Heart left ventricle (tissue), 16 donors: ENCODE results near the gene LUC7L. TPM values are rescaled to one million over a fixed set of nuclear protein-coding genes. Genes with fewer than 3 reads are reported as not detected.

Experiments
- ATAC-seq, 4 donors: fragments of 200-7000 bp; cut with Tn5 transposase; one replicate each; pipeline ENCODE4 v1.9.1; 2020 to 2022; ENCODE audit warnings: moderate library complexity in 4 of 4, mild to moderate bottlenecking in 3 of 4, moderate number of reproducible peaks in 1 of 4
- DNase-seq, 5 donors: peaks; one replicate each; pipeline ENCODE4 v3.0.0-alpha.2; 2020
- H3K27ac ChIP-seq, 12 donors: fragments of 200-600 bp; sonication (generic) in 4 of 12; one replicate each; pipeline versions ENCODE4 v1.5.0 to v1.8.0; 2016 to 2022; ENCODE audit warnings: mild to moderate bottlenecking in 2 of 12
- H3K27me3 ChIP-seq, 9 donors: fragments of 200-600 bp; sonication (generic) in 2 of 9; one replicate each; pipeline versions ENCODE4 v1.5.1 to v1.8.0; 2016 to 2022; ENCODE audit warnings: mild to moderate bottlenecking in 3 of 9
- H3K36me3 ChIP-seq, 9 donors: fragments of 200-600 bp; sonication (generic) in 2 of 9; one replicate each; pipeline versions ENCODE4 v1.5.0 to v1.8.0; 2018 to 2022; ENCODE audit warnings: mild to moderate bottlenecking in 2 of 9
- H3K4me1 ChIP-seq, 12 donors: fragments of 200-600 bp; sonication (generic) in 4 of 12; one replicate each; pipeline versions ENCODE4 v1.5.0 to v1.8.0; 2016 to 2022; ENCODE audit warnings: mild to moderate bottlenecking in 3 of 12
- H3K4me3 ChIP-seq, 12 donors: fragments of 200-600 bp; sonication (generic) in 4 of 12; one replicate each; pipeline versions ENCODE4 v1.5.0 to v1.8.0; 2017 to 2022; ENCODE audit warnings: mild to moderate bottlenecking in 9 of 12, moderate library complexity in 4 of 12
- H3K9me3 ChIP-seq, 12 donors: fragments of 200-600 bp; sonication (generic) in 4 of 12; one replicate each; pipeline versions ENCODE4 v1.5.0 to v1.8.0; 2016 to 2022; ENCODE audit warnings: mild to moderate bottlenecking in 1 of 12
- CTCF ChIP-seq, 12 donors: fragments of 200-600 bp; sonication (generic) in 4 of 12; IDR thresholded peaks; one replicate each; pipeline versions ENCODE4 v1.5.0 to v1.8.0; 2018 to 2022; ENCODE audit warnings: antibody characterized with exemption in 12 of 12, mild to moderate bottlenecking in 5 of 12
- POLR2A ChIP-seq, 2 donors: fragments of 450-650 bp; IDR thresholded peaks; one replicate each; pipeline ENCODE4 v1.6.1; 2017; ENCODE audit warnings: antibody characterized with exemption in 2 of 2, mild to moderate bottlenecking in 2 of 2, moderate library complexity in 2 of 2
- WGBS, 4 donors: extraction: QIAGEN DNeasy Blood & Tissue Kit in 2 of 4; methylation state at CpG; one replicate each; pipeline versions ENCODE4 v1.1.5 to v1.1.7; 2013 to 2018; 5-methylcytosine and 5-hydroxymethylcytosine counted together
- intact Hi-C, 10 donors: fragments of 100-400 bp; cut with DNase I; formaldehyde crosslinking; loops; one replicate each; pipeline versions ENCODE4 v1.11.1 to v1.14.2; 2022
- polyA plus RNA-seq, 2 donors: library from polyadenylated mRNA; stranded (reverse); fragments of 200-250 nt; gene quantifications; one replicate each; pipeline ENCODE4 v1.2.3, GENCODE V29; 2013
- total RNA-seq, 9 donors: library from RNA; depleted of rRNA in 2 of 9; stranded (reverse); fragments of >200 nt in 2 of 9; fragmentation: NEBNext Ultra II Directional in 3 of 9; extraction: Animal tissue kit (Norgen Biotek cat#: 25700) in 3 of 9; gene quantifications; one replicate each; pipeline versions ENCODE4 v1.1.0 to v1.2.4, GENCODE V29; 2016 to 2023
- donor health status: ischemic (EF 13 %, LVEDD 7.1; RV severe dilation, severe dysfunction).
- donor health status: healthy with polysubstance abuse.
- donor health status: DM: no; HTN: yes; CAD: no.
- donor health status: DM: no; HTN: no; CAD: no.
- donor health status: ischemic (EF 25% LVEDD 6.9; RV normal size, moderate dysfunction).
- donor health status: ischemic (EF 25% LVEDD 5.7; RV mildly dilated, moderate dysfunction).
- donor health status: healthy.
- donor health status: DM: yes; HTN: yes; CAD: no.
- donor health status: ischemic (EF 35%, LVEDD 5.7; RV mildly dilated, moderate dysfunction).
- donor health status: nonischemic (EF 11% LVEDD 7.7; RV severe dilation, severe dysfunction).
- donor health status: DM: yes; HTN: yes; CAD: no.
- donor health status: PGD.
- donor health status: ischemic (EF 29% LVEDD 5.4; RV normal size, mild dysfunction).
- donor health status: nonischemic (EF 23%, LVEDD 6.1; RV moderate dilation, normal function).

The LUC7L gene
- total and polyA plus RNA-seq, 11 donors = 12.5 to 47.5 (median 19.4) TPM

- Histone ChIP-seq H3K27me3 (no peaks in the 10 kb centered on the region), H3K9me3 (no peaks in the 10 kb centered on the region), H3K36me3 (peaks cover 0 to 66% (median 59%) of the 10 kb centered on the region in 9 donors), H3K4me1 (no peaks in the 10 kb centered on the region), H3K27ac (no peak overlapping the region), H3K4me3 (no peak overlapping the region)
- peak in 1 of 5 donors; percentile 65 for DNase-seq
- ATAC-seq = no peak
- 90 to 96% (median 94%) methylated on average over 17 of the region's 17 CpGs for WGBS, 4 donors
- intact Hi-C loops = no loop called here
- TF ChIP-seq CTCF (IDR thresholded peaks at IDR 0.05) (no peak), POLR2A (IDR thresholded peaks at IDR 0.05) (no peak)
These were observed 34.7 kb upstream of the LUC7L start for GRCh38 chr16:263944-264343.

GRCh38 chr16:263182-263774 lies 34.0 kb upstream of the LUC7L start:
- WGBS, 4 donors = 91 to 97% (median 96%) methylated on average over 25 to 35 of the region's 35 CpGs
- Histone ChIP-seq H3K27me3 (no peaks in the 10 kb centered on the region), H3K36me3 (peaks cover 0 to 69% (median 59%) of the 10 kb centered on the region in 9 donors), H3K27ac (no peak overlapping the region), H3K9me3 (no peaks in the 10 kb centered on the region), H3K4me3 (no peak overlapping the region), H3K4me1 (no peaks in the 10 kb centered on the region)
- DNase-seq (peak in 1 of 5 donors; percentile 65), ATAC-seq (no peak)
- intact Hi-C loops = no loop called here
- TF ChIP-seq POLR2A (IDR thresholded peaks at IDR 0.05) (no peak), CTCF (IDR thresholded peaks at IDR 0.05) (no peak)

- TF ChIP-seq POLR2A (IDR thresholded peaks at IDR 0.05) = no peak
- no peak for TF ChIP-seq CTCF (IDR thresholded peaks at IDR 0.05)
- Histone ChIP-seq H3K4me1 (no peaks in the 10 kb centered on the region), H3K36me3 (peaks cover 0 to 74% (median 63%) of the 10 kb centered on the region in 9 donors), H3K27ac (no peak overlapping the region), H3K4me3 (no peak overlapping the region), H3K9me3 (no peaks in the 10 kb centered on the region), H3K27me3 (no peaks in the 10 kb centered on the region)
- WGBS, 4 donors = 92 to 95% (median 94%) methylated on average over 22 to 29 of the region's 29 CpGs
- DNase-seq (peak in 1 of 5 donors; percentile 58), ATAC-seq (no peak)
- intact Hi-C loops = no loop called here
These were observed 33.0 kb upstream of the LUC7L start for GRCh38 chr16:262121-262745.

- Histone ChIP-seq H3K27me3 (no peaks in the 10 kb centered on the region), H3K4me3 (no peak overlapping the region), H3K27ac (no peak overlapping the region), H3K9me3 (no peaks in the 10 kb centered on the region), H3K36me3 (peaks cover 0 to 85% (median 71%) of the 10 kb centered on the region in 9 donors), H3K4me1 (no peaks in the 10 kb centered on the region)
- WGBS, 4 donors = 69 to 82% (median 80%) methylated on average over 28 of the region's 28 CpGs
- TF ChIP-seq CTCF (IDR thresholded peaks at IDR 0.05) (no peak), POLR2A (IDR thresholded peaks at IDR 0.05) (no peak)
- DNase-seq (no peak), ATAC-seq (peak in 1 of 4 donors; percentile 5)
- intact Hi-C loops = no loop called here
These were observed 31.9 kb upstream of the LUC7L start for GRCh38 chr16:261031-261691.
